ENCODE measurements around the gene AGFG2.

GRCh38 chr7:100540073-100540723 lies 1.2 kb downstream of the AGFG2 start:
- no peak for TF ChIP-seq CTCF (IDR thresholded peaks at IDR 0.05; ENCODE audit: low read length)
- no peak for TF ChIP-seq EZH2 (optimal IDR thresholded peaks at IDR 0.05; ENCODE audit: low read depth, low read length)
